HG03354 (cell line): ENCODE results near the gene NFU1.
"Not testable (repeated sequence)": the region's sequence is repeated elsewhere in the genome, so short reads cannot be mapped to it uniquely, and the experiment has no call there.

Source experiments
- ATAC-seq: cut with Tn5 transposase; IDR thresholded peaks from one replicate; pipeline ENCODE4 v1.9.1; 2021; ENCODE audit warnings: mild to moderate bottlenecking; ENCODE audit not compliant: unreplicated experiment, poor library complexity, severe bottlenecking

The NFU1 gene

GRCh38 chr2:69359371-69359770 is 77.9 kb downstream of the NFU1 start:
- no peak for ATAC-seq

DNA sequence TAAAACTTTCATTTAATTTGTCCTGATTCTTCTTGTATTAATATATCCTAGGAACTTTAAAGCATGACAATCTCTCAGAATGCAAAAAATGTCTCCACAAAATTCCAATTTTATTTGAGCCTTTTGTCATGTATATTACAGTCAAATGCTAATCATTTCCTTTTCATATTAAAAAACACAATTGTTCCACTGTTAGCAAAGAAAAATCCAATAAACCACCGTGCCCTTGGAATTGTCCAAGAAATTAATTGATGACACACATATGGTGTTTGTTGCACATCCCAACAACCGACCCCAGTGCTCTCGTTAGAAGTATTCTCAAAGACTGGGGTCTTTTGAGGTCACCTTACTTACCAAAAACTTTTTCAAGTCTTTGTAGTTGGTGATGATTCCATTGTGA is 78.3 kb downstream of the NFU1 start:
- no peak for ATAC-seq

DNA sequence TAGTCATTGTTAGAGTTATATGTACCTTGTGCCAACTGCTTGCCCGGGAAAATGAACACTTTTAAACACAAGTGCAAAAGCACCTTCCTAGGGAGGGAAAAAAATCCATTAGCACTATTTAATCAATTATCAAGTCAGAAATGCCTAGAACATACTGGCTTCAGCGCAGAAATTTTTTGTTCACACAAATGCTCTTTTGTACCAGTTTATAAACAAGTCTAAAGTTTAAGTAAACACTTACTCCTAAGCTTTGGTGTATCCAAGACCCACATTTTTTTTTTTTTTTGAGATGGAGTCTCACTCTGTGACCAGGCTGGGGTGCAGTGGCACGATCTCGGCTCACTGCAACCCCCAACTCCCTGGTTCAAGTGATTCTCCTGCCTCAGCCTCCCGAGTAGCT is 80.8 kb downstream of the NFU1 start:
- ATAC-seq = no peak

GRCh38 chr2:69354976-69355375 is 82.3 kb downstream of the NFU1 start:
- ATAC-seq = not testable (repeated sequence)

DNA sequence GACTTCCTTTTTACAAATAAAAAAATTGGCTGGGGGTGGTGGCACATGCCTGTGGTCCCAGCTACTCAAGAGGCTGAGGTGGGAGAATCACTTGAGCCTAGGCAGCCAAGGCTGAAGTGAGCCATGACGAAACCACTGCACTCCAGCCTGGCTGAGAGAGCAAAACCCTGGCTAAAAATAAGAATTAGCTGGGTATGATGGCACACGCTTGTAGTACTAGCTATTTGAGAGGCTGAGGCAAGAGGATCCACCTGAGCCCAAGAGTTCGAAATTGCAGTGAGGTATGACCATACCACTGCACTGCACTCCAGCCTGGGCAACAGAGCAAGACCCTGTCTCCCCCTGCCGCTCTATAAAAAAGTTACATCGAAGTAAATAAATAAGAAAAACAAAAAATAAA is 83.9 kb downstream of the NFU1 start:
- ATAC-seq = no peak

DNA sequence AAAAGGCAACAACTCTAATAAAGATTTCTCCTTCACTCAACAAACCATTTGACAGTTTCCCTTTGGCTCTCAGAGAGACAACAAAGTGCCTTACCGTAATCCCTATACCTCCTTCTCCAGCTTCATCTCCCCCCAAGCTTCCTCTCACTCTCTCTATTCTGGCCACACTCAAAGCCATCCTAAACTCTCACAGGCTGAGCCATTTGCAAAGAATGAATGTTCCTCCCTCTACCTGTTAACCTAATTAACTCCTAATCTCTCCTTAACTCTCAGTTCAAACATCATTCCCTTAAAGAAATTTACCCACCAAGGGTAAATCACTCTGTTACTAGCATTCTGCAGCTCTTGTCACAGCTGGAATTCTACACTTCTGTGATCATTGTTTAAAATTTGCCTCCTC is 88.5 kb downstream of the NFU1 start:
- no peak for ATAC-seq
